H1 (cell line): Measurements from ENCODE around the gene TBRG4. TPM values are rescaled to one million over a fixed set of nuclear protein-coding genes. Genes with fewer than 3 reads are reported as not detected.

Source experiments
- CTCF ChIA-PET: fragments of 300-600 bp; sonication (Branson Sonifier 250); formaldehyde crosslinking; loops from one replicate; lab custom pipeline; 2021; ENCODE audit not compliant: partially characterized antibody; lab: Charles Lee
- POLR2A ChIA-PET: fragments of 300-600 bp; sonication (Branson Sonifier 250); formaldehyde crosslinking; loops from one replicate; lab custom pipeline; 2021; ENCODE audit warnings: inconsistent platforms; ENCODE audit not compliant: partially characterized antibody; lab: Charles Lee
- DNase-seq, 2 experiments: peaks; one replicate each; pipeline versions ENCODE4 v3.0.0 to v3.0.0-alpha.2; 2010 to 2022; ENCODE audit warnings: low spot score in 2 of 2, low read depth in 1 of 2, mixed read lengths in 1 of 2
- FAIRE-seq: peaks from 2 replicates; lab custom pipeline; 2011; peaks lifted over from hg19 to GRCh38; lab: Jason Lieb, UNC
- H2AFZ ChIP-seq: 2 replicates; pipeline ENCODE4 v1.8.1; 2012; ENCODE audit warnings: low read length, inconsistent platforms
- H2AK5ac ChIP-seq: 2 replicates; pipeline ENCODE4 v1.6.1; 2013; ENCODE audit warnings: low read depth, low read length
- H2BK120ac ChIP-seq: replicated peaks from 2 replicates; pipeline ENCODE3; 2013; ENCODE audit warnings: low read depth, low read length, inconsistent platforms
- H2BK12ac ChIP-seq: 2 replicates; pipeline ENCODE4 v1.6.1; 2013; ENCODE audit warnings: low read depth, low read length
- H2BK15ac ChIP-seq: 2 replicates; pipeline ENCODE4 v1.6.1; 2013; ENCODE audit warnings: low read length
- H2BK20ac ChIP-seq: 2 replicates; pipeline ENCODE4 v1.6.1; 2013; ENCODE audit warnings: low read length
- H2BK5ac ChIP-seq: 2 replicates; pipeline ENCODE4 v1.6.1; 2013; ENCODE audit warnings: low read depth, low read length
- H3K14ac ChIP-seq: 2 replicates; pipeline ENCODE4 v1.6.1; 2013; ENCODE audit warnings: inconsistent platforms; ENCODE audit not compliant: insufficient read length
- H3K18ac ChIP-seq: 2 replicates; pipeline ENCODE4 v1.6.1; 2013; ENCODE audit warnings: low read length; ENCODE audit errors: extremely low read depth
- H3K23ac ChIP-seq: 2 replicates; pipeline ENCODE4 v1.6.1; 2013; ENCODE audit warnings: inconsistent platforms; ENCODE audit not compliant: insufficient read length
- H3K23me2 ChIP-seq: 2 replicates; pipeline ENCODE4 v1.6.1; 2013; ENCODE audit warnings: low read depth, low read length
- H3K27ac ChIP-seq: 2 replicates; pipeline ENCODE4 v1.6.1; 2011; ENCODE audit warnings: low read depth, low read length, inconsistent platforms
- H3K27me3 ChIP-seq, 4 experiments: replicated peaks in 1 of 4; 1 replicate in 1 of 4; 2 replicates in 3 of 4; pipeline versions ENCODE4 v1.6.1 to v1.8.1; 2011 to 2013; ENCODE audit warnings: low read length in 3 of 4, mild to moderate bottlenecking in 3 of 4, inconsistent platforms in 2 of 4, mixed read lengths in 2 of 4, moderate library complexity in 1 of 4; ENCODE audit not compliant: control insufficient read depth in 3 of 4, insufficient read depth in 3 of 4; ENCODE audit errors: extremely low read depth in 1 of 4
- H3K36me3 ChIP-seq, 4 experiments: 2 replicates each; pipeline versions ENCODE4 v1.6.1 to v1.8.1; 2011 to 2013; ENCODE audit warnings: mild to moderate bottlenecking in 4 of 4, low read length in 3 of 4, moderate library complexity in 2 of 4, control low read depth in 1 of 4, inconsistent platforms in 1 of 4; ENCODE audit not compliant: insufficient read depth in 4 of 4, control insufficient read depth in 2 of 4
- H3K4ac ChIP-seq: replicated peaks from 2 replicates; pipeline ENCODE3; 2013; ENCODE audit warnings: low read length, low read depth, mixed read lengths, inconsistent platforms; ENCODE audit not compliant: insufficient read length
- H3K4me1 ChIP-seq, 4 experiments: replicated peaks in 1 of 4; 1 replicate in 1 of 4; 2 replicates in 3 of 4; pipeline versions ENCODE4 v1.6.1 to v1.8.1; 2011 to 2013; ENCODE audit warnings: low read length in 3 of 4, inconsistent platforms in 2 of 4, mixed read lengths in 1 of 4; ENCODE audit not compliant: insufficient read depth in 4 of 4, control insufficient read depth in 3 of 4
- H3K4me2 ChIP-seq, 2 experiments: 2 replicates each; pipeline versions ENCODE4 v1.6.1 to v1.8.1; 2011 to 2013; ENCODE audit warnings: low read depth in 2 of 2, low read length in 2 of 2, control low read depth in 1 of 2, inconsistent platforms in 1 of 2, mild to moderate bottlenecking in 1 of 2; ENCODE audit not compliant: insufficient read depth in 1 of 2
- H3K4me3 ChIP-seq, 4 experiments: fragments of 200-600, 300-600 bp in 1 of 4; sonication (generic), shearing (Covaris generic), sonication (Bioruptor Twin) in 1 of 4; 2 replicates each; pipeline versions ENCODE4 v1.5.1 to v1.8.1; 2011 to 2016; ENCODE audit warnings: low read length in 4 of 4, low read depth in 3 of 4, control low read depth in 2 of 4, inconsistent platforms in 2 of 4, mild to moderate bottlenecking in 2 of 4, mixed read lengths in 1 of 4, moderate library complexity in 1 of 4; ENCODE audit not compliant: insufficient read depth in 2 of 4; ENCODE audit errors: extremely low read depth in 1 of 4
- H3K56ac ChIP-seq: replicated peaks from 2 replicates; pipeline ENCODE3; 2013; ENCODE audit warnings: low read depth, mild to moderate bottlenecking, mixed read lengths, low read length, inconsistent platforms; ENCODE audit not compliant: insufficient read length
- H3K79me1 ChIP-seq: 2 replicates; pipeline ENCODE4 v1.6.1; 2013; ENCODE audit warnings: low read depth, low read length, control low read depth
- H3K79me2 ChIP-seq, 2 experiments: 2 replicates each; pipeline versions ENCODE4 v1.6.1 to v1.8.1; 2012 to 2013; ENCODE audit warnings: low read length in 2 of 2, mild to moderate bottlenecking in 2 of 2, inconsistent platforms in 1 of 2; ENCODE audit not compliant: insufficient read depth in 2 of 2, control insufficient read depth in 1 of 2
- H3K9ac ChIP-seq, 4 experiments: replicated peaks in 1 of 4; 1 replicate in 1 of 4; 2 replicates in 3 of 4; pipeline versions ENCODE4 v1.6.1 to v1.8.1; 2011 to 2013; ENCODE audit warnings: low read depth in 3 of 4, low read length in 3 of 4, control low read depth in 2 of 4, mild to moderate bottlenecking in 2 of 4, moderate library complexity in 2 of 4, inconsistent platforms in 1 of 4; ENCODE audit errors: extremely low read depth in 1 of 4
- H3K9me3 ChIP-seq, 2 experiments: 2 replicates each; pipeline versions ENCODE4 v1.6.1 to v1.8.1; 2012 to 2013; ENCODE audit warnings: mild to moderate bottlenecking in 2 of 2, moderate library complexity in 2 of 2, control low read depth in 1 of 2, inconsistent platforms in 1 of 2, low read depth in 1 of 2, low read length in 1 of 2, mixed read lengths in 1 of 2; ENCODE audit not compliant: insufficient read depth in 2 of 2
- H4K20me1 ChIP-seq, 2 experiments: replicated peaks in 1 of 2; 2 replicates each; pipeline versions ENCODE3 to v1.8.1; 2011 to 2013; ENCODE audit warnings: inconsistent platforms in 2 of 2, low read length in 2 of 2, mild to moderate bottlenecking in 1 of 2; ENCODE audit not compliant: insufficient read depth in 2 of 2, control insufficient read depth in 1 of 2
- H4K5ac ChIP-seq: 2 replicates; pipeline ENCODE4 v1.6.1; 2013; ENCODE audit warnings: low read length, low read depth, mixed read lengths, inconsistent platforms; ENCODE audit not compliant: insufficient read length
- H4K8ac ChIP-seq: 2 replicates; pipeline ENCODE4 v1.8.0; 2013; ENCODE audit warnings: mild to moderate bottlenecking, moderate library complexity, low read length, inconsistent platforms; ENCODE audit not compliant: insufficient read depth; ENCODE audit errors: extremely low read depth
- H4K91ac ChIP-seq: replicated peaks from 2 replicates; pipeline ENCODE3; 2013; ENCODE audit warnings: low read length, mixed read lengths, inconsistent platforms; ENCODE audit not compliant: insufficient read length
- EGR1 ChIP-seq: IDR thresholded peaks from 2 replicates; pipeline ENCODE4 v1.6.1; 2011; ENCODE audit warnings: low read depth, low read length, borderline replicate concordance
- KDM1A ChIP-seq: fragments of 200-600, 300-600 bp; sonication (generic); IDR thresholded peaks from 2 replicates; pipeline ENCODE4 v1.7.1; 2016; ENCODE audit warnings: mild to moderate bottlenecking, low read length, borderline replicate concordance
- MAFK ChIP-seq: IDR thresholded peaks from 2 replicates; pipeline ENCODE4 v1.6.1; 2012; ENCODE audit warnings: low read depth, mild to moderate bottlenecking, improper control_type of control experiment, low read length
- POU5F1 ChIP-seq: IDR thresholded peaks from 2 replicates; pipeline ENCODE4 v1.6.1; 2011; ENCODE audit warnings: low read depth, mild to moderate bottlenecking, low read length, moderate library complexity
- SP4 ChIP-seq: IDR thresholded peaks from 2 replicates; pipeline ENCODE4 v1.6.1; 2012; ENCODE audit warnings: low read length, inconsistent platforms
- SRF ChIP-seq: IDR thresholded peaks from 2 replicates; pipeline ENCODE4 v1.6.1; 2011; ENCODE audit warnings: mild to moderate bottlenecking, low read depth, low read length, moderate library complexity
- WGBS, 2 experiments: shearing (Covaris generic) in 1 of 2; methylation state at CpG; one replicate each; pipeline versions ENCODE4 v1.1.6 to v1.1.7; 2013 to 2015; ENCODE audit warnings: low lambda C conversion rate in 2 of 2, mixed read lengths in 2 of 2, inconsistent platforms in 1 of 2, low coverage in 1 of 2, missing lambda C conversion rate in 1 of 2; ENCODE audit not compliant: insufficient replicate concordance in 2 of 2, insufficient coverage in 1 of 2, insufficient read length in 1 of 2; ENCODE audit errors: extremely low coverage in 1 of 2, missing lambda C conversion rate in 1 of 2; 5-methylcytosine and 5-hydroxymethylcytosine counted together
- polyA plus RNA-seq, 7 experiments: library from polyadenylated mRNA; depleted of rRNA in 3 of 7; stranded (reverse) in 5 of 7; unstranded in 2 of 7; fragments of >200 nt in 5 of 7; fragments of 200-250 nt in 2 of 7; gene quantifications; 1 replicate in 5 of 7; 2 replicates in 1 of 7; 4 replicates in 1 of 7; pipeline versions ENCODE4 v1.2.1 to v1.2.3, GENCODE V29; 2011 to 2013; ENCODE audit warnings: missing spikeins in 2 of 7, mixed read lengths in 2 of 7
- total RNA-seq: library from RNA; stranded (reverse); fragmentation: NEBNext Ultra II Directional; extraction: Animal tissue kit (Norgen Biotek cat#: 25700); gene quantifications from 2 replicates; pipeline ENCODE4 v1.2.1, GENCODE V29; 2021

Gene TBRG4
- total and polyA plus RNA-seq, 2 of the 8 experiments (the other 6 are each of a cell fraction or from before 2014, with no cell fraction given), result 110 to 137 TPM

GRCh38 chr7:45087301-45088145 lies 24.0 kb downstream of the TBRG4 start:
- 92% methylated on average over 6 of the region's 6 CpGs; no CpG with 5 or more reads in 1 of the 2 experiments for WGBS, 2 experiments
- Histone ChIP-seq H2AFZ (no peak overlapping the region), H3K27ac (no peak overlapping the region), H4K91ac (peak overlapping the region; percentile 8), H3K4me2 (peak overlapping the region; percentile 59 to 88; a peak in 3 of 4 replicates), H3K14ac (no peak overlapping the region), H3K36me3 (no peaks in the 10 kb centered on the region), H2AK5ac (no peak overlapping the region), H3K18ac (no peak overlapping the region), H4K8ac (peak overlapping the region; percentile 35; the same call in 1 of the 2 replicates), H2BK12ac (no peak overlapping the region), H3K23me2 (peaks cover 2% of the 10 kb centered on the region; the same call in 1 of the 2 replicates), H3K56ac (no peak overlapping the region), H3K4ac (no peak overlapping the region), H2BK15ac (no peak overlapping the region), H3K4me1 (peaks cover 2 to 11% (median 4%) of the 10 kb centered on the region in 4 experiments; a peak in 5 of 7 replicates), H4K20me1 (peaks cover 0 to 3% of the 10 kb centered on the region in 2 experiments), H3K79me2 (no peaks in the 10 kb centered on the region), H2BK120ac (no peak overlapping the region), H3K9me3 (no peaks in the 10 kb centered on the region), H2BK5ac (no peak overlapping the region), H3K4me3 (peak overlapping the region; percentile 37 to 75 (median 57); a peak in 5 of 8 replicates), H3K9ac (no peak overlapping the region), H3K79me1 (no peaks in the 10 kb centered on the region), H3K27me3 (peaks cover 0 to 15% (median 10%) of the 10 kb centered on the region in 4 experiments; a peak in 5 of 7 replicates), H4K5ac (no peak overlapping the region), H2BK20ac (no peak overlapping the region), H3K23ac (no peak overlapping the region)
- no peak for DNase-seq
- POLR2A ChIA-PET, result no interaction called here
- no peak for TF ChIP-seq SP4
- no peak for TF ChIP-seq KDM1A
- no peak for TF ChIP-seq POU5F1
- TF ChIP-seq EGR1, result no peak
- TF ChIP-seq SRF, result no peak
- TF ChIP-seq MAFK, result no peak
- FAIRE-seq, result no peak
- CTCF ChIA-PET, result interaction anchor here (0.9 to 1.1 kb wide), 5 partner anchors 18 to 122 kb away, joined by 3 to 5 read pairs (median 3); no protein-coding TSS in a partner anchor
